Measurements from ENCODE around the gene TESK2.

DNA sequence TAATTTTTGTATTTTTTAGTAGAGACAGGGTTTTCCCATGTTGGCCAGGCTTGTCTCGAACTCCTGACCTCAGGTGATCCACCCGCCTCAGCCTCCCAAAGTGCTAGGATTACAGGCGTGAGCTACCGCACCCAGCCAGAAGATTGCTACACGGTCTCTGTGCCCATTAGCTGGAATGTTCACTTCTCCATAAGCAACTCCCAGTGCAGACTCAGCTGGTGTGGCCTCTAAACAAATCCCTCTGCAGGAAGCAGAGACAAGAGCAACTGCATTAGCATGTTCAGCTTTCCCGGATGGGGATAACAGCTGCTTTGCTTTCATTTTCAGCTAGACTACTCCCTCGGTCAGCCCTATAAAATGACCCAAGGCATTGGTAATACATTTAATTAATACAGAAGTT, 130.0 kb downstream of the TESK2 start:
- TF ChIP-seq, protein P1, sequence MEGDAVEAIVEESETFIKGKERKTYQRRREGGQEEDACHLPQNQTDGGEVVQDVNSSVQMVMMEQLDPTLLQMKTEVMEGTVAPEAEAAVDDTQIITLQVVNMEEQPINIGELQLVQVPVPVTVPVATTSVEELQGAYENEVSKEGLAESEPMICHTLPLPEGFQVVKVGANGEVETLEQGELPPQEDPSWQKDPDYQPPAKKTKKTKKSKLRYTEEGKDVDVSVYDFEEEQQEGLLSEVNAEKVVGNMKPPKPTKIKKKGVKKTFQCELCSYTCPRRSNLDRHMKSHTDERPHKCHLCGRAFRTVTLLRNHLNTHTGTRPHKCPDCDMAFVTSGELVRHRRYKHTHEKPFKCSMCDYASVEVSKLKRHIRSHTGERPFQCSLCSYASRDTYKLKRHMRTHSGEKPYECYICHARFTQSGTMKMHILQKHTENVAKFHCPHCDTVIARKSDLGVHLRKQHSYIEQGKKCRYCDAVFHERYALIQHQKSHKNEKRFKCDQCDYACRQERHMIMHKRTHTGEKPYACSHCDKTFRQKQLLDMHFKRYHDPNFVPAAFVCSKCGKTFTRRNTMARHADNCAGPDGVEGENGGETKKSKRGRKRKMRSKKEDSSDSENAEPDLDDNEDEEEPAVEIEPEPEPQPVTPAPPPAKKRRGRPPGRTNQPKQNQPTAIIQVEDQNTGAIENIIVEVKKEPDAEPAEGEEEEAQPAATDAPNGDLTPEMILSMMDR (IDR thresholded peaks at IDR 0.05 in 8 of 11, conservative IDR thresholded peaks at IDR 0.05 in 3 of 11) = peak in 1 of 11 experiments; percentile 18
- TF ChIP-seq POLR2AphosphoS5 (IDR thresholded peaks at IDR 0.05) = peak in 2 of 3 donors; percentile 26 to 34
